ENCODE measurements around the gene CDH26. TPM values are rescaled to one million over a fixed set of nuclear protein-coding genes. Genes with fewer than 3 reads are reported as not detected.

CDH26 gene
- total and polyA plus RNA-seq, 9 of the 15 experiments (the other 6 are each of a cell fraction or from before 2014, with no cell fraction given): 0.07 to 0.13 (median 0.10) TPM; not detected in 4

GRCh38 chr20:60031107-60031506, 72.9 kb downstream of the CDH26 start (continued):
- no peak for TF ChIP-seq ZNF407 (IDR thresholded peaks at IDR 0.05; ENCODE audit: low read depth)
- no peak for TF ChIP-seq ZNF766 (CRISPR knock-in tag; conservative IDR thresholded peaks at IDR 0.05)
- TF ChIP-seq SP1 (CRISPR knock-in tag; IDR thresholded peaks at IDR 0.05): no peak
- TF ChIP-seq ZBTB34 (CRISPR knock-in tag; IDR thresholded peaks at IDR 0.05): no peak
- TF ChIP-seq ZZZ3 (IDR thresholded peaks at IDR 0.05): no peak
- TF ChIP-seq L3MBTL2 (IDR thresholded peaks at IDR 0.05): no peak
- TF ChIP-seq ZSCAN29 (IDR thresholded peaks at IDR 0.05): no peak
- TF ChIP-seq LEF1 (IDR thresholded peaks at IDR 0.05): no peak
- TF ChIP-seq NR2F6 (CRISPR knock-in tag; IDR thresholded peaks at IDR 0.05): no peak
- no peak for TF ChIP-seq ILK (tag; IDR thresholded peaks at IDR 0.05; ENCODE audit: borderline replicate concordance, low read depth)
- no peak for TF ChIP-seq ZBTB1 (CRISPR knock-in tag; IDR thresholded peaks at IDR 0.05; ENCODE audit: borderline replicate concordance, low read depth)
